A375 (cell line): ENCODE measurements around the gene EFL1. TPM values are rescaled to one million over a fixed set of nuclear protein-coding genes. Genes with fewer than 3 reads are reported as not detected.

Source experiments
- small RNA-seq: library from RNA; depleted of rRNA; stranded (forward); fragments of <200 nt; gene quantifications from one replicate; pipeline ENCODE3, GENCODE V24; 2014
- total RNA-seq: library from RNA; depleted of rRNA; stranded (reverse); fragments of >200 nt; shearing (Covaris generic); gene quantifications from 2 replicates; pipeline ENCODE4 v1.2.3, GENCODE V29; 2014; rRNA removed

Gene EFL1
- 29.2 and 32.1 TPM in 2 replicates for total RNA-seq

GRCh38 chr15:82262422-82263026, at the start of gene EFL1, which contains the start of gene SAXO2:
EFL1 (minus strand) TSS chr15:82262734; CDS start chr15:82261778, 956 bp downstream.
SAXO2 (plus strand) TSS chr15:82262818; CDS start chr15:82262880, 62 bp downstream.

Small RNAs within 50 kb of the gene (small RNA-seq; reads per million reads assigned to genes)
- 0.29 reads per million for gene RNU1-77P

Other genes with a start within 250 kb of the EFL1 start
- 1.3 and 1.8 TPM in 2 replicates for gene MEX3B, start 216.7 kb downstream of the EFL1 start, total RNA-seq
- 2.7 TPM in 1 of 2 replicates, not detected in the other for gene SAXO2, start 84 bp upstream of the EFL1 start, total RNA-seq
- 1.6 and 1.7 TPM in 2 replicates for gene GOLGA6L10, start 86.7 kb upstream of the EFL1 start, total RNA-seq
- gene GOLGA6L9, start 167.1 kb upstream of the EFL1 start, total RNA-seq: 3.1 and 5.5 TPM in 2 replicates